Measurements from ENCODE around the gene CNN2. TPM values are rescaled to one million over a fixed set of nuclear protein-coding genes. Genes with fewer than 3 reads are reported as not detected.
A peak's percentile ranks its signal among the peaks of the same experiment; 100 is the strongest.

The CNN2 gene
- total RNA-seq, 2 donors from 2014 or later: 98.9 to 124 TPM

GRCh38 chr19:1067341-1067957 is 41.0 kb downstream of the CNN2 start:
- DNase-seq: peak; percentile 78 to 80
- H3K9me3 Mint-ChIP-seq: no peaks in the 10 kb centered on the region
- ATAC-seq (replicated peaks in 1 of 2): peak; percentile 52 to 61
- H3K27me3 Mint-ChIP-seq (ENCODE audit: low read depth): no peaks in the 10 kb centered on the region
- peaks cover 13 to 21% of the 10 kb centered on the region in 2 donors for H3K36me3 Mint-ChIP-seq (ENCODE audit: insufficient read depth in 2 of 2)
- peak overlapping the region; percentile 50 for H3K27ac Mint-ChIP-seq
- H3K4me1 Mint-ChIP-seq (ENCODE audit: low read depth): peaks cover 49% of the 10 kb centered on the region
- peak overlapping the region; percentile 93 to 97 for H3K4me3 Mint-ChIP-seq

GRCh38 chr19:1068009-1069001 is 41.9 kb downstream of the CNN2 start:
- peak overlapping the region; percentile 92 for H3K27ac Mint-ChIP-seq
- H3K9me3 Mint-ChIP-seq: no peaks in the 10 kb centered on the region
- ATAC-seq (replicated peaks in 1 of 2) (peak; percentile 4 to 16), DNase-seq (peak; percentile 65 to 71)
- no peaks in the 10 kb centered on the region for H3K27me3 Mint-ChIP-seq (ENCODE audit: low read depth)
- H3K4me3 Mint-ChIP-seq: peak overlapping the region; percentile 93 to 97
- H3K36me3 Mint-ChIP-seq (ENCODE audit: insufficient read depth in 2 of 2): peaks cover 13 to 26% of the 10 kb centered on the region in 2 donors
- H3K4me1 Mint-ChIP-seq (ENCODE audit: low read depth): peaks cover 57% of the 10 kb centered on the region

GRCh38 chr19:1069009-1069779 is 42.8 kb downstream of the CNN2 start:
- Mint-ChIP-seq H3K4me3 (peak overlapping the region; percentile 93 to 97), H3K27me3 (ENCODE audit: low read depth) (no peaks in the 10 kb centered on the region), H3K4me1 (ENCODE audit: low read depth) (peaks cover 62% of the 10 kb centered on the region), H3K27ac (peak overlapping the region; percentile 92), H3K36me3 (ENCODE audit: insufficient read depth in 2 of 2) (peaks cover 13 to 26% of the 10 kb centered on the region in 2 donors), H3K9me3 (no peaks in the 10 kb centered on the region)
- DNase-seq (peak; percentile 61), ATAC-seq (replicated peaks in 1 of 2) (peak; percentile 4 to 27)

- H3K9me3 Mint-ChIP-seq: no peaks in the 10 kb centered on the region
These were observed 44.1 kb downstream of the CNN2 start for GRCh38 chr19:1070576-1070930.

GRCh38 chr19:1070931-1071791 is 44.8 kb downstream of the CNN2 start:
- Mint-ChIP-seq H3K36me3 (ENCODE audit: insufficient read depth in 2 of 2) (peaks cover 20 to 34% of the 10 kb centered on the region in 2 donors), H3K27ac (no peak overlapping the region), H3K4me3 (peak overlapping the region; percentile 80 to 97), H3K9me3 (no peaks in the 10 kb centered on the region), H3K4me1 (ENCODE audit: low read depth) (peaks cover 57% of the 10 kb centered on the region), H3K27me3 (ENCODE audit: low read depth) (no peaks in the 10 kb centered on the region)
- DNase-seq: no peak
- no peak for ATAC-seq (replicated peaks in 1 of 2)

More at GRCh38 chr19:1070576-1070930, 44.1 kb downstream of the CNN2 start:
- Mint-ChIP-seq H3K4me3 (peak overlapping the region; percentile 16 to 97), H3K36me3 (ENCODE audit: insufficient read depth in 2 of 2) (peaks cover 14 to 28% of the 10 kb centered on the region in 2 donors), H3K4me1 (ENCODE audit: low read depth) (peaks cover 57% of the 10 kb centered on the region), H3K27me3 (ENCODE audit: low read depth) (no peaks in the 10 kb centered on the region), H3K27ac (no peak overlapping the region)
- DNase-seq (no peak), ATAC-seq (replicated peaks in 1 of 2) (no peak)

DNA sequence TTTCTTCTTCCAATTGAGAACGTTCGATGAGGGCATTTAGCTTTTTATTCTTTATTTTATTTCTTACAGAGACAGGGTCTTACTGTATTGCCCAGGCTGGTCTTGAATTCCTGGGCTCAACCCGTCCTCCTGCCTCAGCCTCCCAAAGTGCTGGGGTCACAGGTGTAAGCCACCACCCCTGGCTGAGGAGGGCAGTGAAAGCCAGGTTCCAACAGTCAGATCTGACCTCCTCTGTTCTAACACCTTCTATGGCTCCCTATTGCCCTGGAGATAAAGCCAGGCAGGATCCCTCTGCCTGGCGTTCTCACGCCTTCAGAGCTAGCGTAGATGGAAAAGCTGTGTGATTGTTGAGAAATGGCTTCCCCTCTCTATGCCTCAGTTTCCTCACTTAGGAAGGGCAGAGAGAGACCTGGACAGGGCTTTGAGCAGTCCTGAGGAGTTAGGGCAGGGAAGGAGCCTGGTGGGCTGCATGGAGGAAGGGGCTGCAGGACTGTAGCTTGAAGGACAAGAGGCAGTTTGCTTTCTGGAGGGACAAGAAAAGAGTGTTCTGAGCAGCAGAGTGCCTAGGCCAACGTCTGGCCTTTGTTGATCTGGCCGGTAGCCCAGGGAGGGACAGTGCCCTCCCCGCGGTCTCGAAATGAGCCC is 46.1 kb downstream of the CNN2 start:
- H3K36me3 Mint-ChIP-seq (ENCODE audit: insufficient read depth in 2 of 2): peaks cover 23 to 39% of the 10 kb centered on the region in 2 donors
- H3K4me1 Mint-ChIP-seq (ENCODE audit: low read depth): peaks cover 69% of the 10 kb centered on the region
- peak overlapping the region; percentile 56 to 80 for H3K4me3 Mint-ChIP-seq
- H3K9me3 Mint-ChIP-seq: no peaks in the 10 kb centered on the region
- H3K27ac Mint-ChIP-seq: peak overlapping the region; percentile 76
- H3K27me3 Mint-ChIP-seq (ENCODE audit: low read depth): no peaks in the 10 kb centered on the region
- DNase-seq (no peak), ATAC-seq (replicated peaks in 1 of 2) (no peak)

DNA sequence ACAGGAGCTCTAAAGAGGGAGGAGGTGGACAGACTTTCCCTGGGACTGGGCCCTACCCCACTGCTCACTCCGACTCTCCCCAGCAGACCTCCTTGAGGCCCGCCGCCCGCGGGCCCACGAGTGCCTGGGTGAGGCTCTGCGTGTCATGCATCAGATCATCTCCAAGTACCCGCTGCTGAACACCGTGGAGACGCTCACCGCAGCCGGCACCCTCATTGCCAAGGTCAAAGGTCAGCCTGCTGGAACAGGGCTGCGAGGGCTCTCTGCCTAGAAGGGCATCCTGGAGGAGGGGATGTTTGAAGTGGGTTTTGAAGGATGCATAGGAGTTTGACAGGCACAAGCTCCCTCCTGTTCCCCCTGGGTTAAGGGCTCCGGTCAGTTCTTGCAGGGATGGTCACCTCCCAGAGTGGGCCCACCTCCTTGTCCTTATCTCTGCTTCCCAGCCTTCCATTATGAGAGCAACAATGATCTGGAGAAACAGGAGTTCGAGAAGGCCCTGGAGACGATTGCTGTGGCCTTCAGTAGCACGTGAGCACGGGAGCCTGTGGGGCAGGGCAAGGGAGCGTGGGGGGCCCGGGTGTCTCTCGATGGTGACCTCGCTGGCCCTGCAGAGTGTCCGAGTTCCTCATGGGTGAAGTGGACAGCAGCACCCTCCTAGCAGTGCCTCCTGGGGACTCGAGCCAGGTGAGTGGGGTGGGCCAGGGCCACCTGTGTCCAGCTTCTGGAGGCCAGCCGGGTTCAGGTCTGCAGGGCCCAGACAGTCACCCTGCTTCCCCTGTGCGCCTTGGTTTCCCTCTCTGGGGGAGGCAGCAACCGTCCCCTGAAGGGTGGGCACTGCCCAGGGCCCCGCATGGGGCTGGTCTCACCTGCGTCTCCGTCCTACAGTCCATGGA is 46.9 kb downstream of the CNN2 start:
- DNase-seq: no peak
- no peaks in the 10 kb centered on the region for H3K27me3 Mint-ChIP-seq (ENCODE audit: low read depth)
- H3K27ac Mint-ChIP-seq: no peak overlapping the region
- no peak for ATAC-seq (replicated peaks in 1 of 2)
- H3K4me1 Mint-ChIP-seq (ENCODE audit: low read depth): peaks cover 76% of the 10 kb centered on the region
- H3K9me3 Mint-ChIP-seq: no peaks in the 10 kb centered on the region
- peak overlapping the region; percentile 50 to 76 for H3K4me3 Mint-ChIP-seq
- H3K36me3 Mint-ChIP-seq (ENCODE audit: insufficient read depth in 2 of 2): peaks cover 26 to 46% of the 10 kb centered on the region in 2 donors

DNA sequence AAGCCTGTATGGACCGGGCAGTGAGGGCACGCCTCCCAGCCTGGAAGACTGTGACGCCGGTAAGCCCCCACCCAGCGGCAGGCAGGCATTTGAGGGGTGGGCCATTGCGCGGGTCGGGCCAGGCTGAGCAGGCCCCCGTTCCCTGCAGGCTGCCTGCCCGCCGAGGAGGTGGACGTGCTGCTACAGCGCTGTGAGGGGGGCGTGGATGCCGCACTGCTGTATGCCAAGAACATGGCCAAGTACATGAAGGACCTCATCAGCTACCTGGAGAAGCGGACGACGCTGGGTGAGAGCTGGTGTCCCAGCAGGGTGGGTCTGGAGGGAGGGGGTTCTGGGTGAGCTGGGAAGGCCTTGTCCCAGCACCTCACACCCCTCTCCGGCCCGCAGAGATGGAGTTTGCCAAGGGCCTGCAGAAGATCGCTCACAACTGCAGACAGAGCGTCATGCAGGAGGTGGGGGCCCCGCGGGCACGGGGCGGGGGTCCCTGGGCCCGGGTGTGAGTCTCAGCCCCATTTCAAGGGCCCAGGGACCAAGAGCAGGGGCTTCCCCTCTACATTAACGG is 47.6 kb downstream of the CNN2 start:
- Mint-ChIP-seq H3K9me3 (no peaks in the 10 kb centered on the region), H3K36me3 (ENCODE audit: insufficient read depth in 2 of 2) (peaks cover 21 to 40% of the 10 kb centered on the region in 2 donors), H3K4me3 (peak overlapping the region; percentile 50 to 76), H3K27ac (no peak overlapping the region), H3K4me1 (ENCODE audit: low read depth) (peaks cover 71% of the 10 kb centered on the region), H3K27me3 (ENCODE audit: low read depth) (no peaks in the 10 kb centered on the region)
- DNase-seq: no peak
- ATAC-seq (replicated peaks in 1 of 2): peak in 1 of 2 donors; percentile 0

DNA sequence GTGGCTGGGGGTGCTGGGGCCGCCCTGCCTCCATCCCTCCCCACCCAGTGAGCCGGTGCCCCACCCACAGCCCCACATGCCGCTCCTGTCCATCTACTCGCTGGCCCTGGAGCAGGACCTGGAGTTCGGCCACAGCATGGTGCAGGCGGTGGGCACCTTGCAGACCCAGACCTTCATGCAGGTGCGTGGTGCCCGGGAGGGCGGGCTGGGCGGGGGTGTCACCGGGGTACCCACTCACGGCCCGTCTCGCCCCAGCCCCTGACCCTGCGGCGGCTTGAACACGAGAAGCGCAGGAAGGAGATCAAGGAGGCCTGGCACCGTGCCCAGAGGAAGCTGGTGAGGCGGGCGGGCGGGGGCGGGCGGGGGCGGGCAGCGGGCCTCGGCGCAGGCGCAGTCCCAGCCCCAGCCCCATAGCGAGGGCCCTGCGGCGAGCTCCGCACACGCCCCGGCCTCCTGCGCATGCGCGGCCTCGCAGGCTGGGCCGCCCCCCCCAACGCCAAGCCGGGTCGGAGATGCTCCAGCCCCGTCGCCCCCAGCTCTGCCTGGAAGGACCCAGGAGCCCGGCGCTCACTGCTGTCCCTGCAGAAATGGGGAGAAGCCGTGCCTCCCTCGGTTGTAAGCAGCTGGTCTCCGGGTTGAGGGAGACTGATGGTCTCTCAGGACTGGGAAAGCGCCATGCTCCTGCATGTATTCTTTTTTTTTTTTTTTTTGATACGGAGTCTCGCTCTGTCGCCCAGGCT is 48.3 kb downstream of the CNN2 start:
- peak; percentile 90 to 91 for DNase-seq
- Mint-ChIP-seq H3K9me3 (no peaks in the 10 kb centered on the region), H3K4me1 (ENCODE audit: low read depth) (peaks cover 64% of the 10 kb centered on the region), H3K27ac (no peak overlapping the region), H3K4me3 (peak overlapping the region; percentile 74 to 76), H3K36me3 (ENCODE audit: insufficient read depth in 2 of 2) (peaks cover 17 to 38% of the 10 kb centered on the region in 2 donors), H3K27me3 (ENCODE audit: low read depth) (no peaks in the 10 kb centered on the region)
- peak; percentile 33 to 42 for ATAC-seq (replicated peaks in 1 of 2)

GRCh38 chr19:1076046-1076386 is 49.6 kb downstream of the CNN2 start:
- DNase-seq (no peak), ATAC-seq (replicated peaks in 1 of 2) (no peak)
- Mint-ChIP-seq H3K27ac (peak overlapping the region; percentile 92), H3K27me3 (ENCODE audit: low read depth) (no peaks in the 10 kb centered on the region), H3K4me3 (peak overlapping the region; percentile 61 to 74), H3K36me3 (ENCODE audit: insufficient read depth in 2 of 2) (peaks cover 17 to 38% of the 10 kb centered on the region in 2 donors), H3K4me1 (ENCODE audit: low read depth) (peaks cover 60% of the 10 kb centered on the region), H3K9me3 (no peaks in the 10 kb centered on the region)
